Thyroid gland (tissue), 4 donors: ENCODE results near the gene RERG. TPM values are rescaled to one million over a fixed set of nuclear protein-coding genes. Genes with fewer than 3 reads are reported as not detected.

Experiments used
- DNase-seq, 2 donors: peaks; one replicate each; pipeline ENCODE4 v3.0.0-alpha.2; 2019
- H3K27ac ChIP-seq, 3 donors: fragments of 200-600 bp; sonication (generic); 1 replicate in 2 of 3; 2 replicates in 1 of 3; pipeline ENCODE4 v1.5.1; 2016 to 2019; ENCODE audit warnings: mild to moderate bottlenecking in 1 of 3, moderate library complexity in 1 of 3
- H3K27me3 ChIP-seq: fragments of 200-600 bp; sonication (generic); one replicate; pipeline ENCODE4 v1.5.1; 2019
- H3K36me3 ChIP-seq, 2 donors: fragments of 200-600 bp; sonication (generic); one replicate each; pipeline ENCODE4 v1.5.1; 2016 to 2019
- H3K4me1 ChIP-seq, 2 donors: fragments of 200-600 bp; sonication (generic); one replicate each; pipeline ENCODE4 v1.5.1; 2017 to 2019
- H3K4me3 ChIP-seq, 3 donors: fragments of 200-600 bp; sonication (generic); replicated peaks in 1 of 3; 1 replicate in 2 of 3; 2 replicates in 1 of 3; pipeline ENCODE4 v1.5.1; 2016; ENCODE audit warnings: mild to moderate bottlenecking in 1 of 3
- H3K9me3 ChIP-seq: fragments of 200-600 bp; sonication (generic); one replicate; pipeline ENCODE4 v1.5.1; 2017
- CTCF ChIP-seq, 6 experiments: fragments of 200-600 bp in 3 of 6; fragments of 450-650 bp in 3 of 6; sonication (generic) in 3 of 6; IDR thresholded peaks; one replicate each; pipeline ENCODE4 v1.5.1; 2016 to 2019; ENCODE audit warnings: antibody characterized with exemption in 6 of 6, mild to moderate bottlenecking in 2 of 6, inconsistent platforms in 1 of 6, moderate library complexity in 1 of 6
- POLR2A ChIP-seq, 2 donors: fragments of 450-650 bp; IDR thresholded peaks; one replicate each; pipeline ENCODE4 v1.6.1; 2017; ENCODE audit warnings: antibody characterized with exemption in 2 of 2, mild to moderate bottlenecking in 2 of 2, moderate library complexity in 1 of 2
- WGBS, 2 donors: methylation state at CpG; one replicate each; pipeline ENCODE4 v1.1.5; 2017; 5-methylcytosine and 5-hydroxymethylcytosine counted together
- intact Hi-C: fragments of 100-400 bp; cut with DNase I; formaldehyde crosslinking; loops from one replicate; pipeline ENCODE4 v1.15.1; 2023
- total RNA-seq, 4 donors: library from RNA; depleted of rRNA; stranded (reverse); fragments of >200 nt; gene quantifications; one replicate each; pipeline ENCODE4 v1.2.3, GENCODE V29; 2016

RERG gene
- total RNA-seq, 4 donors from 2014 or later = 2.7 to 13.2 (median 4.9) TPM

GRCh38 chr12:15243102-15243501 lies 21.9 kb upstream of the RERG start:
- DNase-seq = no peak
- no peaks in the 10 kb centered on the region for H3K36me3 ChIP-seq
- H3K4me1 ChIP-seq = peaks cover 8 to 16% of the 10 kb centered on the region in 2 donors
- H3K9me3 ChIP-seq = no peaks in the 10 kb centered on the region
- 92 to 94% methylated on average over 3 of the region's 3 CpGs for WGBS, 2 donors
- intact Hi-C loops = no loop called here
- TF ChIP-seq POLR2A (IDR thresholded peaks at IDR 0.05) (no peak), CTCF (IDR thresholded peaks at IDR 0.05) (no peak)
- H3K27me3 ChIP-seq = no peaks in the 10 kb centered on the region
- no peak overlapping the region for H3K4me3 ChIP-seq
- H3K27ac ChIP-seq = no peak overlapping the region

DNA sequence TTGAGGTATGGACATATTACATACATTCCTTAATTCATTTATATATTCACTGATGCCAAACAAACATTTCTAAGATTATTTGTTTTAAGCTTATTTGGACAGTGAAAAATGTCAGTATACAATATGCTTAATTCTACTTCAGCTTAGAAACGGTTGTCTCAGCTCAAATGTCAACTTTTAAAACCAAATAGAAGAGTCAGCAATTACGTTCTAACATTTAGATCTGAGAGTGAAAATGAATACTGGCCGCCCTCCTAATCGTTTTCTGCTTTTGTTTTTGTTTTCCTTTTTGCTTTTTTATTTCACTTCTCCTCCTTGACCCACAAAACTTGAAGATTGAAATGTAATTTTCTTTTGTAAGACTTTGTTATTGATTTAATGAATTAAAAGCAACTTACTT lies 19.7 kb upstream of the RERG start:
- H3K36me3 ChIP-seq = no peaks in the 10 kb centered on the region
- no peak overlapping the region for H3K27ac ChIP-seq
- H3K9me3 ChIP-seq = no peaks in the 10 kb centered on the region
- H3K4me1 ChIP-seq = peaks cover 8 to 16% of the 10 kb centered on the region in 2 donors
- H3K4me3 ChIP-seq = no peak overlapping the region
- no peaks in the 10 kb centered on the region for H3K27me3 ChIP-seq
- intact Hi-C loops = no loop called here
- no peak for DNase-seq
- 77 to 78% methylated on average over 4 of the region's 4 CpGs for WGBS, 2 donors
- TF ChIP-seq POLR2A (IDR thresholded peaks at IDR 0.05) = no peak
- no peak for TF ChIP-seq CTCF (IDR thresholded peaks at IDR 0.05)

DNA sequence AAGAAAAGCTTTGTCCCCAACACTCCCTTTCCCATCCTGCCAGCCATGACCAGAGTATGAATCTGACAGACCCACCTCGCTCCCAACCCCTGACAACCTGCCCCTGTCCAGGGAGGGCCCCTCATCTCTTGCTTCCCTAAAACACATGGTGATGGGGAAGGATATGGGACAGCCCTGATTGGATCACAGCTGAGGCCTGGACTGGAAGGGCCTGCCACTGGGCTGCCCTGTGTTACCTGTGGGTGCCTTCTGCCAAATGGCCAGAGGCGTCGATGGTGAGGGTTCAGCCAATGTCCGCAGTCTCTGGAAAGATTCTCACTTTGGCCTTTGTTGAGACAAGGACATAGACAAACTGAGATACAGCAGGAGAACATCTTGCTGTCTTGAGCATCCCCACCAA lies 13.3 kb upstream of the RERG start:
- intact Hi-C loops = loop anchor here (5.0 kb wide), 1 partner anchor 38 kb away; no protein-coding TSS in a partner anchor

DNA sequence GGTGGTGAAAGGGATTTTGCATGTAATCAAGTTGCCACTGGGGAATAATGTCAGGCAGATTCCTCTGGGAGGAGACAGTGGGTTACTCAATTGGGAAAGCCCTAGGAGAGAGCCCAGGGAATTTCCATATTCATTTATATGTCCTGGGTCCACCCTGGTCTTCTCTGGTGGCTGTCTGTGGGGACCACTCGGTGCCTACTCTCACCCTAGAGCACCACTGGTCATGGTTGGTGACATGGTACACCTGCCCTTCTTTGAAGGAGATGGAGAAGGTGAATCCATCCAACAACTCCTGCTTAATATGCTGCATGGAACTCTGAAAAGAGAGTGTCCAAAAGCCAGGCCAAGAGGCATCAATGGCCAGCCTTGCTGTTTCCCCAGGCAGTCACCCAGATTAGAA lies 12.8 kb upstream of the RERG start:
- H3K36me3 ChIP-seq = no peaks in the 10 kb centered on the region
- no peaks in the 10 kb centered on the region for H3K9me3 ChIP-seq
- 89 to 100% methylated on average over 1 of the region's 1 CpG for WGBS, 2 donors
- H3K27ac ChIP-seq = no peak overlapping the region
- DNase-seq = no peak
- no peaks in the 10 kb centered on the region for H3K27me3 ChIP-seq
- no peaks in the 10 kb centered on the region for H3K4me1 ChIP-seq
- TF ChIP-seq CTCF (IDR thresholded peaks at IDR 0.05) = no peak
- no peak for TF ChIP-seq POLR2A (IDR thresholded peaks at IDR 0.05)
- H3K4me3 ChIP-seq = no peak overlapping the region
- intact Hi-C loops = loop anchor here (5.0 kb wide), 1 partner anchor 38 kb away; no protein-coding TSS in a partner anchor

More for the DNA sequence above, 13.3 kb upstream of the RERG start:
- no peaks in the 10 kb centered on the region for H3K36me3 ChIP-seq
- H3K27ac ChIP-seq = no peak overlapping the region
- H3K4me1 ChIP-seq = no peaks in the 10 kb centered on the region
- no peaks in the 10 kb centered on the region for H3K27me3 ChIP-seq
- H3K9me3 ChIP-seq = no peaks in the 10 kb centered on the region
- TF ChIP-seq POLR2A (IDR thresholded peaks at IDR 0.05) = no peak
- no peak for TF ChIP-seq CTCF (IDR thresholded peaks at IDR 0.05)
- H3K4me3 ChIP-seq = no peak overlapping the region
- no peak for DNase-seq
- 80 to 84% methylated on average over 4 of the region's 4 CpGs for WGBS, 2 donors

DNA sequence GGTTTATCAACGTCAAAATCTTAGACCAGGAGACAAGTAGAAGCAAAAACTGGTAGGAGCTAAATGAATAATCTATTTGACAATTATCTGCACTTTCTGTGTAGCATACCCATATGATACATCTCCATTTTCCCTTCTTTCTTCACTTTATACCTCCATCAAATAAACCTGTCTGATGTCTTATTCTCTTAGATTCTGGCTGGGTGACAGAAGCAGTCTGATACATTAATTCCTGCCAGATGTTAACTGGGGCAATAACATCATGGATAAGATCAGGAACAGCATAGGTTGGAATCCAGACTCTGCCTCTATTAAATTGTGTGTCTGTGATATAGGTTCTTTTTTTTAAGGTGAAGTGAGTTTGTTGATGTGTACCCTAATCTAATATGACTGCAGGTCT lies 11.7 kb upstream of the RERG start:
- DNase-seq = no peak
- Histone ChIP-seq H3K36me3 (no peaks in the 10 kb centered on the region), H3K27ac (no peak overlapping the region), H3K9me3 (no peaks in the 10 kb centered on the region), H3K27me3 (no peaks in the 10 kb centered on the region), H3K4me1 (no peaks in the 10 kb centered on the region), H3K4me3 (no peak overlapping the region)
- no peak for TF ChIP-seq POLR2A (IDR thresholded peaks at IDR 0.05)
- no peak for TF ChIP-seq CTCF (IDR thresholded peaks at IDR 0.05)
- WGBS, 2 donors = 55 to 69% methylated on average over 1 of the region's 1 CpG
- intact Hi-C loops = loop anchor here (5.0 kb wide), 1 partner anchor 39 kb away; no protein-coding TSS in a partner anchor
